Activated naive CD4-positive, alpha-beta T cell treated with anti-CD3 and anti-CD28 coated beads, Interleukin-2, amount 50 U/mL, for 16 hours (primary cell): Measurements from ENCODE around the gene ANKEF1.

Experiments used
- DNase-seq: peaks from one replicate; pipeline ENCODE4 v3.0.0-alpha.2; 2020

The ANKEF1 gene

GRCh38 chr20:10090588-10091166 is 55.9 kb downstream of the ANKEF1 start:
- peak; percentile 12 for DNase-seq

GRCh38 chr20:10093087-10093591 is 58.4 kb downstream of the ANKEF1 start:
- no peak for DNase-seq

- no peak for DNase-seq
These were observed 59.9 kb downstream of the ANKEF1 start for GRCh38 chr20:10094566-10095173.

- DNase-seq, result no peak
These were observed 62.0 kb downstream of the ANKEF1 start for GRCh38 chr20:10096790-10097189.

GRCh38 chr20:10105046-10105445 is 70.3 kb downstream of the ANKEF1 start:
- no peak for DNase-seq
